Activated T-cell treated with anti-CD3 and anti-CD28 coated beads, Interleukin-2, amount 50 U/mL, for 72 hours (primary cell): ENCODE data around the gene TNFRSF1A. TPM values are rescaled to one million over a fixed set of nuclear protein-coding genes. Genes with fewer than 3 reads are reported as not detected.

Source experiments
- ATAC-seq, 2 donors: fragments of 150-1000 bp; cut with Tn5 transposase; replicated peaks in 1 of 2; 2 replicates each; pipeline ENCODE4 v1.10.0; 2021; ENCODE audit warnings: moderate library complexity in 2 of 2, mild to moderate bottlenecking in 1 of 2
- DNase-seq, 2 donors: peaks; one replicate each; pipeline ENCODE4 v3.0.0; 2021 to 2022; ENCODE audit warnings: mixed read lengths in 1 of 2
- H3K27ac Mint-ChIP-seq: one replicate; pipeline ENCODE4 v1.8.0; 2022; ENCODE audit warnings: mild to moderate bottlenecking, moderate library complexity, mixed read lengths
- H3K27me3 Mint-ChIP-seq: one replicate; pipeline ENCODE4 v1.8.0; 2022; ENCODE audit warnings: low read depth, mixed read lengths
- H3K36me3 Mint-ChIP-seq, 2 donors: one replicate each; pipeline ENCODE4 v1.8.0; 2022; ENCODE audit warnings: mixed read lengths in 2 of 2, mild to moderate bottlenecking in 1 of 2; ENCODE audit not compliant: insufficient read depth in 2 of 2
- H3K4me1 Mint-ChIP-seq: one replicate; pipeline ENCODE4 v1.8.0; 2022; ENCODE audit warnings: low read depth, mixed read lengths
- H3K4me3 Mint-ChIP-seq, 2 donors: one replicate each; pipeline ENCODE4 v1.8.0; 2022; ENCODE audit warnings: mild to moderate bottlenecking in 2 of 2, mixed read lengths in 2 of 2, moderate library complexity in 2 of 2
- H3K9me3 Mint-ChIP-seq, 2 donors: one replicate each; pipeline ENCODE4 v1.8.0; 2022; ENCODE audit warnings: mixed read lengths in 2 of 2
- total RNA-seq, 2 donors: library from RNA; stranded (reverse); gene quantifications; one replicate each; pipeline ENCODE4 v1.2.3, GENCODE V29; 2022

The TNFRSF1A gene
- total RNA-seq, 2 donors from 2014 or later, result 48.4 to 52.1 TPM

DNA sequence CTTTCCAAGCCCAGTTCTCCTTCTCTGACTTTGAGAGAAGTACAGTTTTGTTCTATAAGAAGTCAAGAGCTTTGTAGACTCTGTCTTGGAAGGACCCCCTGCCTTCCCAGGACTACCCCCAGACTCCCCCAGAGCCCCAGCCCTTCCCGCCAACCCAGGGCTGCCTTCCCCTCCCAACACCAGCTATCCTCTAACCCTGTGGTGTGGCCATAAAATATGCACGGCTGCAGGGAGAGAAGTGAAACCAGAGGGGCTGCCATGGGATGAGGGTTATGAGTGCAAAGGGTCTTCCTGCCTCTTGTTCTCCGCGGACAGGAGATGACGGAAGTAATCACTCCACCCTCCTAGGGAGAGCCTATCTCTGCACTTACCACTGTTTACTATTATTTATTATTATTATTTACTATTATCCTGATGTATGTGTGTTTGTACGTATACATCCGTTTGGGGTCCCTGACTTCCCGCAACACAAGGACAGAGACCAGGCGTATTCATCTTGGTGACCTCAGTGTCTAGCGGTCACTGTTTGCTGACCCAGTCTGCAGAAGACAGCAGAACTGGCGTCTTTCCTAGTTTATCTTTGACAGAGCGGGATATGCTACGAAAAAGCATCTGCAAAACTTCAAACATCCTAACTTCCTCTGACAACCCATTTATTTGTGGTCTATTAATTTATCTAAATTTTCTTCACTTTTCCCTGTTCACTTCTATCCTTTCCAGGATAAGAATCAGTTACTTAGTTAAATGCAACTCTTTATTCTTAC lies 37.0 kb upstream of the TNFRSF1A start:
- DNase-seq, result no peak
- no peaks in the 10 kb centered on the region for H3K36me3 Mint-ChIP-seq
- peaks cover 17% of the 10 kb centered on the region for H3K4me1 Mint-ChIP-seq
- no peak overlapping the region for H3K4me3 Mint-ChIP-seq
- peaks cover 16% of the 10 kb centered on the region for H3K27me3 Mint-ChIP-seq
- no peaks in the 10 kb centered on the region for H3K9me3 Mint-ChIP-seq
- no peak for ATAC-seq
- no peak overlapping the region for H3K27ac Mint-ChIP-seq

DNA sequence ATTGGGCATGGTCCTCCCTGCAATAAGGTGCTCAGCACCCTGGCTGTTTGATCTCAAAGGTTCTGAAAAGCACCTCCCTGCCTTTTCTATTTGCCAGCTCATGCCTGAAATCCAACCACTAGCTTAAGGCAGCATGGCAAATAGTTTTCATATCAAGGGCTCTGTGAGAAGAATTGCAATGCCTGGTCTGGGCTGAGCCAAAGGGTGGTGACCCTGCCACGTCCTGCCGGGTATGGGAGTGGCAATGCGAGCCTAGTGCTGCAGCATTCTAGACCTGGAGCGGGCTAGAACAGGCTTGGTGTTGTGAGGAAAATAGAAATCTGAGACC lies 35.8 kb upstream of the TNFRSF1A start:
- DNase-seq (no peak), ATAC-seq (no peak)
- Mint-ChIP-seq H3K27ac (no peak overlapping the region), H3K27me3 (peaks cover 15% of the 10 kb centered on the region), H3K4me3 (no peak overlapping the region), H3K36me3 (no peaks in the 10 kb centered on the region), H3K9me3 (no peaks in the 10 kb centered on the region), H3K4me1 (peaks cover 28% of the 10 kb centered on the region)

DNA sequence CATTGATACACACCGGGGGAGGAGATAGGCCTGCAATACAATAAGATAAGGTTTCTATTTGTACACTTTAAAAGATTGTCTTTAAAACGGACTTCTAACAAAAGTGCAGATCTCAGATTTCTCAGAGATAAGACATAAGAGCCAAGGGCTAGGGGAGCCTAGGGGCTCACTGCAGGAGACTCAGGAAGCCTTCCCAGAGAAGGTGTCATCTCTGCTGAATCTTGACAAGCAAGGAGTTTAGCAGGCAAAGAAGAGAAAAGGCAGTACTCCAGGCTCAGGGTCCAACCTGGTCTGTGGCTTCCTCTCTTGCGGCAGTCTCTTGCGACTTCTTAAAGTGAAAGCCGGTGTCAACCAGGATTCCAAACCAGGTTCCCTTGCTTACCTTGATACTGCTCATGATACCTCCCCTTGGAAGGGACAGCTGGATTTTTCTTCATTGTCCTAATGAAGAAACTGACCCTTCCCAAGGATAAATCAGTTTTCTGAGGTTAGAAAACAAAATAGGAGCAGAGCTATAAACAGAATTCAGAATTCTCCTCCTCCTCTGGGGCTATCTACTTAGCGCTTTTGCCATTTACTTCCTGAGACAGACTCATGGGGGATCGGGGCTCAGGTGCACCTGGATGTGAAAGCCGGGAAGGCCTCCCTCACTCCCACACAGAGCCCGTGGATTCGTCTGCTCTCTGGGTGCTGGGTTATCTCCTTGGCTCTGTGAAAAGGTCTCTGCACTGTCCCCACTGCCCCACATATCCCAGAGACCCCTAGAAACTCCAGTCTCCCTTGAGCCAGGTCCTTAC lies 35.2 kb upstream of the TNFRSF1A start:
- H3K27ac Mint-ChIP-seq, result no peak overlapping the region
- no peaks in the 10 kb centered on the region for H3K9me3 Mint-ChIP-seq

DNA sequence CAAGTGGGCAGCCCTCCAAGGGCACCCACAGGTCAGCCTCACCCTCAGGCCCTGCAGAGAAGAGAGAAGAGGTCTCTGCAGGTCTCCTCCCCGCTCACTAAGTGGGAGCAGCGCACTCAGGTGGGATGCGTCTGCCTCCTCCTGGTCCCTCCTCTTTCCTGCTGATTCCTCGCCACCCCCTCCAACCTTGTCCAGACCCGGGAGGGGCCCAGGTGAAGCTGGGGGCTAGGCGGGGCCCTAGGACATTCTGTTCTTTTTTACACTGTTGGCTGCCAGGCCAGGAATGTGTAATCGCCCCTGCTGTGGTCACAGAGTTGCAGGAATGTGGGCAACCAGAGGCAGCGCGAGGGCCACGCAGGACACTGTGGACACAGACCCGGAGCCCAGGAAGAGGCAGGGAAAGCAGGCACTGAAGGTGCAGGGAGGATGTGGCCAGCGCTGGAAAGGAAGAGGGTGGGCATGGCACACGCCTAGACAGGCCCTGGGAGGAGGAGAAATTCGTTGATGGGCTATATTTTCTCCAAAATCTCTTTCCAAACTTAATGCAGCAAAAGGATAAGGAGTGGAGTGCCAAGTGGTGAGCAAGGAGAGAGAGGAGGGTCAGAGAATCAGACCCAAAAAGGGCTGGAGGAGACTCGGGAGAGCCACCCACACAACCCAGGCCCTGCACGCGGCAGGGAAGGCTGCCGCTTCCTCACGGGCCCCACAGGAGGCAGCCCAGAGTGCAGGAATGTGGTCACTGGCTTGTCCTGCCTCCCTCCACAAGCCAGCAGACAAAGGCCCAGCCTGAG lies 34.4 kb upstream of the TNFRSF1A start:
- peak overlapping the region; percentile 24 to 50 for H3K4me3 Mint-ChIP-seq
- no peak overlapping the region for H3K27ac Mint-ChIP-seq
- H3K9me3 Mint-ChIP-seq, result no peaks in the 10 kb centered on the region
- peaks cover 12% of the 10 kb centered on the region for H3K27me3 Mint-ChIP-seq
- H3K36me3 Mint-ChIP-seq, result no peaks in the 10 kb centered on the region
- DNase-seq, result no peak
- peak; percentile 53 to 55 for ATAC-seq
- H3K4me1 Mint-ChIP-seq, result peaks cover 35% of the 10 kb centered on the region

More for the DNA sequence above, 35.2 kb upstream of the TNFRSF1A start:
- Mint-ChIP-seq H3K27me3 (peaks cover 13% of the 10 kb centered on the region), H3K4me3 (peak overlapping the region; percentile 24 to 50), H3K4me1 (peaks cover 34% of the 10 kb centered on the region), H3K36me3 (no peaks in the 10 kb centered on the region)
- DNase-seq (no peak), ATAC-seq (peak in 1 of 2 donors; percentile 17)

DNA sequence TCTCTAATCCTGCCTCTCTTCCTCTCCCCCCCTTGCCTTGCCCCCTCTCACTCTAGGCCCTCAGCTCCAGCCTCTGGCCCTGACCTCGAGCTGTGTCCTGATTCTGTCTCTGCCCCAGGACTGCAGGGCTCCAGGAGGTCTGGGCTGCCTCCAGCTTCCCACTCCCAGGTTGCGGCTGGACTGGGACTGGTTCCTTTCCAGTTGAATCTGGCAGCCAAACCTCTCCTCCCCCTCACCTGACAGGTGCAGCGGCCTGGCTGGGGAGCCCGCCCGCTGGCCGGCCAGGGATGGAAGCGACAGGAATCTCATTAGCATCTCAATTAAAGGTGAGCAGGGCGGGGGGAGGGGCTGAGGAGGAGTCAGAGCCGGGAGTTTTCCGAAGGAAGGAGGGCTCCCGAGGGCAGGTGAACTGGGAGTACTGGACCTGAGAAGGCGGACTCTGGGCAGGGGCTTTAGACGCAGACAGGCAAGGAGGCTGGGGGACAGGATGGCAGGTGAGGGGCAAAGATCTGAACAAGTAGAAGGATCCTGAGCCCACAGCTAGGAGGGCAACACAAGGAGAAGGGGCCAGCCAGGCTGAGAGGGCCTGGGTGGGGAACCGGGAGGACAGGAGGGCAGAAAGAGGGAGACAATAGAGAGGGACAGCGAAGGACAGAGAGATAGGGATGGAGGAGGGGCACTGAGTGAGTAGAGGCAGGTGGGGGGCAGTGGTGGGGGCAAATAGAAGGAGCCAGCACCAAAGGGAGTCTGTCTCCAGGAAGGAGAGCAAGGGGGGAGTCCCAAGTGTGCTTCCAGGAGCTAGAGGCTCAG lies 33.6 kb upstream of the TNFRSF1A start, which contains the start of gene SCNN1A:
Gene SCNN1A, minus strand, starts transcription at position 295 of the 810 bp plus-strand sequence. CDS start 780 bp downstream, outside the sequence.
- Mint-ChIP-seq H3K4me3 (peak within 1 kb of the TSS; percentile 24 to 50), H3K9me3 (no peaks in the 10 kb centered on the region), H3K4me1 (peaks cover 39% of the 10 kb centered on the region), H3K27ac (no peak within 1 kb of the TSS), H3K36me3 (no peaks in the 10 kb centered on the region), H3K27me3 (peaks cover 7% of the 10 kb centered on the region)
- ATAC-seq (no peak), DNase-seq (no peak)

DNA sequence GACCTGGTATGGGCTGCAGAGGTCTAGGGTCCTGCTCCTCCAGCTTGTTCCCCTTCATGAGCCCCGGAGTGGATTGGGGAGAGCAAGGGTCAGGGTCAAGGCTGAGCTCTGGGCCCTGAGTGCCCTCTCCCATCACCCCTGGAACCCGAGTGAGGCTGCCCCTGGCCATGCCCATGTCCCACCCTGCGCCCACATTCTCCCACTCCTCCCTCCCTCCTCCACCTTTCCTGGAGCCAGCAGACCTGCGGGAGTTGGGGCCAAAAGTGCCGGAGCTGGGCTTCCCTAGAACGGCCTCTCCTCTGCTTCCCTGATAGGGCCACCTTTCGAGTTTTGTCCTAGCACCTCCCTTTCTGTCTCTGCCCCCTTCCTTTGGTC lies 32.9 kb upstream of the TNFRSF1A start:
- no peak for DNase-seq
- Mint-ChIP-seq H3K36me3 (no peaks in the 10 kb centered on the region), H3K4me1 (peaks cover 39% of the 10 kb centered on the region), H3K9me3 (no peaks in the 10 kb centered on the region), H3K27me3 (peaks cover 7% of the 10 kb centered on the region), H3K4me3 (no peak overlapping the region), H3K27ac (no peak overlapping the region)
- ATAC-seq, result no peak

DNA sequence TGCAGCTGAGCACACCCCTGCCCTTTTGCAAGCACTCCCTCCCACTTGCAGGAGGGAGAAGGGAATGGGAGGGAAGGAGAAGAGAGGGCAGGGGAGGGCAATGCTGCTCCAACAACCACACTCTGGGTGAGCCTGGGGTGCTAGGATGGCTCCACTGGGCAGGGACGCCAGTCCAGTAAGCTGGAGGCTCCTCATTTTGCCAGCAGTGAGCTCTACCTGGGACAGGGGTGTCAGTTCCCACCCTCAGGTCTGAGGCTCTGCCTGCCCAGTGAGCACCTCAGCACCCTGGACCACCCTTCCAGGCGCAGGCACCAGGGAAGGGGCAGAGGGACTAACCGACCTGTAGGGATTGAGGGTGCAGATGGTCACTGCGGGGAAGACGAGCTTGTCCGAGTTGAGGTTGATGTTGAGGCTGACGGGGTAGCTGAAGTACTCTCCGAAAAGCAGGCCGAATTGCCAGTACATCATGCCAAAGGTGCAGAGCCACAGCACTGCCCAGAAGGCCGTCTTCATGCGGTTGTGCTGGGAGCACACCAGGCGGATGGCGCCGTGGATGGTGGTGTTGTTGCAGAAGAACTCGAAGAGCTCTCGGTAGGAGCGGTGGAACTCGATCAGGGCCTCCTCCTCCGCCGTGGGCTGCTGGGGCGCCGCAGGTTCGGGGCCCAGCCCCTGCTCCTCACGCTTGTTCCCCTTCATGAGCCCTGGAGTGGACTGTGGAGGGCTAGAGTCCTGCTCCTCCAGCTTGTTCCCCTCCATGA lies 32.3 kb upstream of the TNFRSF1A start:
- Mint-ChIP-seq H3K4me1 (peaks cover 39% of the 10 kb centered on the region), H3K27me3 (peaks cover 7% of the 10 kb centered on the region), H3K4me3 (no peak overlapping the region), H3K36me3 (no peaks in the 10 kb centered on the region), H3K27ac (no peak overlapping the region), H3K9me3 (no peaks in the 10 kb centered on the region)
- ATAC-seq (no peak), DNase-seq (no peak)

DNA sequence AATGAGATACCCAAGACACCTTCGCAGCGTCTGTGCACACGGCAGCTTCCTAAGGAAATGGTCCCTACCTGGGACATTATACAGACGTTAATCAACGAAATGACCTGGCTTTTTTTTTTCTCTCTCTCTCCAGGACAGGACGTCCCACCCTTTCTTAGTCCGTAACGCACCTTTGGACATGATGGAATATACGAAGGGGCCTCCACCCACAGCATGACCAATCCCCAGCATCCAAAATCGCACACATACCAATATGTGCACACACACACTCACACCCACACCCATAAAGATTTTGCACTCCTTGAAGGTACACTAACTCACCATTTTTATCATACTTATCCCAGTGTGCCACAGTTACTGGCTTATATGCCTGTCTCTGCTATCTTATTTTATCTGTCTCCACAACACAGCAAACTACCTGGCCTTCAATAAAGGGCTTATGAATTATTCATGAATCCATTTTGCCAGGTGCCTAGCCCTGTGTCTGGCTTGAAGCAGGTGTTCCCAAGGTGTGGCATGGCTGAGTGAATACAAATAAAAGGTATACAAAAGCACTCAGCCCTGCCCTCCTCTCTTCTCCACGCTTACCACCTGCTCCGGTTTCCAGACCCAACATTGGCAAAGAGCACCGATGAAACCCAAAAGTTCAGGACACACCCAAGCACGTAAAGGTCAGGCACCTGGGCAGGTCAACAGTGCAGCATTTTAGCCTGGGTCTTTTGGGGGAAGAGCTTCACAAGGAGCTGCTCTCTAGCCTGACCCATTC lies 31.3 kb upstream of the TNFRSF1A start:
- no peak for DNase-seq
- no peak overlapping the region for H3K4me3 Mint-ChIP-seq

DNA sequence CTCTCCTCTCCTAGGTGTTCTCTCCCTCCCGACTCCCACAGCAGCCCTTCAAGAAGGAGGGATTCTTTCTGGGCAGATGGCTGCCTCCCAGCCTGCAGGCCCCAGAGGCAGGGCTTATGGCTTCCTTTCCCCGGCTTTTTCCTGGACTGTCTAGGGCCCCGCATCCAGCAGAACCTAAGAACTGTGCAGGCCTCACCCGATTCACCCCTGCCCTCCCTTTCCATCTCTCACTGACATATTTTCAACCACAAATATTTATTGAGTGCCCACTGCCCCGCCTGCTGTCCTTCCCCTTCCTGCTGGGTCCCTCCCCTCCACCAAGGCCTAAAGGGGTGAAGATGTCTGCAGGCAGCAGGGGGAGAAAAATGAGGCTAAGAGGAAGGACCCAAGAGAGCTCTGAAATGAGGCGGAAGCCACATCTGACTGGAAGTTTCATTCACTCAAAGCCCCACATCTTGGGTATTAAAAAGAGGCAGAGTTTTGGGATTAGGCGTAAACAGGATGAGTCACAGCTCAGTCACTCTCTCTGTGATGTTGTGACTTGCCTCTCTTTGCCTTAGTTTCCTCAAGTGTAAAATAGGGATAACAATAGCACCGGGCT lies 30.6 kb upstream of the TNFRSF1A start:
- Mint-ChIP-seq H3K4me1 (peaks cover 46% of the 10 kb centered on the region), H3K9me3 (no peaks in the 10 kb centered on the region), H3K27me3 (peaks cover 7% of the 10 kb centered on the region), H3K27ac (no peak overlapping the region), H3K4me3 (no peak overlapping the region), H3K36me3 (no peaks in the 10 kb centered on the region)
- peak; percentile 50 to 65 for ATAC-seq
- no peak for DNase-seq

More for the DNA sequence above, 31.3 kb upstream of the TNFRSF1A start:
- ATAC-seq, result no peak
- H3K9me3 Mint-ChIP-seq, result no peaks in the 10 kb centered on the region
- H3K36me3 Mint-ChIP-seq, result no peaks in the 10 kb centered on the region
- no peak overlapping the region for H3K27ac Mint-ChIP-seq
- peaks cover 7% of the 10 kb centered on the region for H3K27me3 Mint-ChIP-seq
- H3K4me1 Mint-ChIP-seq, result peaks cover 39% of the 10 kb centered on the region

DNA sequence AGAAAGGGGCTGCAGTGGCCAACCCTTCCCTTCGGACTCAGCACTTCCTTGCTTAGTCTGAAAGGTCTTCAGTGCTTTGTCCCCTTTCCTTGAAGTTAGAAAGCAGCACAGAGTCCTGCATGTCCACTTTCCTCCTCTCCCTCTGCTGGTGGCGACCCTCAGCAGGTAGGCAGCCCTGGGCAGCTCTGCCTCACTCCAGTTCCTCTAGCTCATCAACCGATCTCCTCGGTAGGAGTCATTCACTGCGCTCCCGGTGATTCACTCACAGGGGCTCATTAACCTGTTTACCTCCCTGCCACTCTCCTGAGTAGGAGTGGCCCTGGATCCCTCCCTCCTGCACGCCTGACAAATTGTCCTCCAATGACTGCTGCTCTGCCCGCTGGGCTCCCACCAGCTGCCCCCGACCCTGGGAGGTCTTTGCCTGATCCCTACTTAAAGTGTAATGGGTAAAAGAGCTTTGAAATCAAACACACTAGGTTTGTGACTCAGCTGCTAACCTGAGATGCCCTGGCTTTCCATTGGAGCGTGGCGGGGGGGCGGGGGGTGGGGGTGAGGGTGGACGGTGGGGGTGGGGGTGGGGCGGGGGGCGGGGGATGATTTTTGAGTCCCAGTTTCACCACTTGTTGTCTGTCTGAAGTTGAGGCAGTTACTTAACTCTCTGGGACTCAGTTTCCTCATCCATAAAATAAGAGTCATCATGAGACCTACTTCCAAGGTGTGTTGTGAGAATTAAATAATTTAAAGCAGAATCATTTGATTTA lies 29.3 kb upstream of the TNFRSF1A start:
- ATAC-seq, result no peak
- Mint-ChIP-seq H3K27me3 (peaks cover 7% of the 10 kb centered on the region), H3K27ac (no peak overlapping the region), H3K4me3 (no peak overlapping the region), H3K36me3 (no peaks in the 10 kb centered on the region), H3K4me1 (peaks cover 42% of the 10 kb centered on the region), H3K9me3 (no peaks in the 10 kb centered on the region)
- no peak for DNase-seq

DNA sequence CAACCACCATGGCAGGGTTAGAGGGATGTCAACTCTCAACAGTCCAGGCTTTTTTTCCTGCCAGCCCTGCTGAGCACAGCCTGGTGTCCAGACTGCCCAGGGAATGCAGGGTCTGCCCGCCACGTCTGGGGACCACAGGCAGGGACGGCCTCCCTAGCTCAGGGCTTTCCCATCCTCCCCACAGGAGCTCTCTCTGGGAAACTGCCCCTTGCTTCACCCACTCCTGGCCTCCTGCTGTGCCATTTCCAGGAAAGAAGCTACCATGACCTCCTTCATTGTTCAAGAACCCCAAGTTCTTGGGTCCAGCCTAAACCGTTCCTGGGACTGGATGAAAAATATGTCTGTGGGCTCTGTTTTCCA lies 28.7 kb upstream of the TNFRSF1A start:
- Mint-ChIP-seq H3K36me3 (no peaks in the 10 kb centered on the region), H3K27me3 (peaks cover 7% of the 10 kb centered on the region), H3K9me3 (no peaks in the 10 kb centered on the region), H3K4me1 (peaks cover 36% of the 10 kb centered on the region), H3K4me3 (no peak overlapping the region), H3K27ac (no peak overlapping the region)
- DNase-seq, result no peak
- ATAC-seq, result no peak
